GM19351 (cell line): ENCODE results near the gene SCN5A.

Experiments used
- ATAC-seq: cut with Tn5 transposase; IDR thresholded peaks from one replicate; pipeline ENCODE4 v1.9.1; 2021; ENCODE audit warnings: mild to moderate bottlenecking, moderate library complexity; ENCODE audit not compliant: unreplicated experiment

SCN5A gene

GRCh38 chr3:38548154-38548931, 101.1 kb downstream of the SCN5A start:
- no peak for ATAC-seq

- ATAC-seq, result no peak
Observed at GRCh38 chr3:38545983-38546382, 103.5 kb downstream of the SCN5A start.

- ATAC-seq, result no peak
Observed at GRCh38 chr3:38545550-38545949, 103.9 kb downstream of the SCN5A start.

GRCh38 chr3:38544926-38545325, 104.6 kb downstream of the SCN5A start:
- ATAC-seq, result no peak

GRCh38 chr3:38543586-38543985, 105.9 kb downstream of the SCN5A start:
- ATAC-seq, result no peak

- no peak for ATAC-seq
Observed at GRCh38 chr3:38542401-38543298, 106.8 kb downstream of the SCN5A start.

- ATAC-seq, result no peak
Observed at GRCh38 chr3:38541806-38542205, 107.7 kb downstream of the SCN5A start.

GRCh38 chr3:38538773-38539353, 110.6 kb downstream of the SCN5A start:
- no peak for ATAC-seq

- no peak for ATAC-seq
Observed at GRCh38 chr3:38536671-38537070, 112.8 kb downstream of the SCN5A start.

- ATAC-seq, result no peak
Observed at GRCh38 chr3:38534604-38535003, 114.9 kb downstream of the SCN5A start.

GRCh38 chr3:38534180-38534579, 115.3 kb downstream of the SCN5A start:
- ATAC-seq, result no peak

- no peak for ATAC-seq
Observed at GRCh38 chr3:38533285-38533976, 116.1 kb downstream of the SCN5A start.

- ATAC-seq, result no peak
Observed at GRCh38 chr3:38532529-38532928, 117.0 kb downstream of the SCN5A start.

GRCh38 chr3:38528457-38528856, 121.0 kb downstream of the SCN5A start:
- no peak for ATAC-seq

GRCh38 chr3:38526792-38527191, 122.7 kb downstream of the SCN5A start:
- no peak for ATAC-seq

GRCh38 chr3:38524141-38524739, 125.2 kb downstream of the SCN5A start:
- ATAC-seq, result no peak

GRCh38 chr3:38522002-38522401, 127.5 kb downstream of the SCN5A start:
- no peak for ATAC-seq

GRCh38 chr3:38521391-38521987, 128.0 kb downstream of the SCN5A start:
- ATAC-seq, result no peak

GRCh38 chr3:38519651-38520050, 129.8 kb downstream of the SCN5A start:
- ATAC-seq, result no peak

- no peak for ATAC-seq
Observed at GRCh38 chr3:38519000-38519399, 130.5 kb downstream of the SCN5A start.
